ENCODE data around the gene RIMS4. TPM values are rescaled to one million over a fixed set of nuclear protein-coding genes. Genes with fewer than 3 reads are reported as not detected.

The RIMS4 gene
- total RNA-seq, 1 donor from 2014 or later: 3.2 TPM

GRCh38 chr20:44850837-44851236 is 40.5 kb upstream of the RIMS4 start:
- H3K36me3 ChIP-seq: no peaks in the 10 kb centered on the region
- ATAC-seq (no peak), DNase-seq (no peak)
- no peak overlapping the region for H3K27ac ChIP-seq
- no peaks in the 10 kb centered on the region for H3K27me3 ChIP-seq
- no peaks in the 10 kb centered on the region for H3K4me1 ChIP-seq
- no peak overlapping the region for H3K4me3 ChIP-seq
- intact Hi-C loops (cut with DNase I): no loop called here
- H3K9me3 ChIP-seq: no peaks in the 10 kb centered on the region
- no peak for TF ChIP-seq CTCF (IDR thresholded peaks at IDR 0.05)

DNA sequence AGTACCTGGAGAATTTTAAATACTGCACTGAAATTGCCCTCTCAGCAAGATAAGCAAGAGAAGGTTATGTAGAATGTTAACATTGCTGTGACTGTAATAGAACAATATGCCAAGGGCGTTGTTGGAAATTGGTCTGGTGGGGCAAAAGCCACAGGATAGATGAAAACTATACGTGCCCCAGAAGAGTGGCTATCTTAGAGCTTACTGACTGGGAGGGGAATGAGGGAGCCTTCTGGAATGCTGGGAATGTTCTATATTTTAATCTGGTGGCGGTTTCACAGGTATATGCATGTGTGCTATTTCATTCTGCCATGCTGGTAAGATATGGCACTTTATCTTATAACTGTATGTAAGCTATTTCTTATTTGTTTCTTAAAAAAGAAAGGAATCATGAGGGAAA is 39.9 kb upstream of the RIMS4 start:
- TF ChIP-seq CTCF (IDR thresholded peaks at IDR 0.05): no peak
- no peak for ATAC-seq

GRCh38 chr20:44849703-44850102 is 39.4 kb upstream of the RIMS4 start:
- Histone ChIP-seq H3K36me3 (no peaks in the 10 kb centered on the region), H3K27me3 (peaks cover 2% of the 10 kb centered on the region), H3K27ac (no peak overlapping the region), H3K4me3 (no peak overlapping the region), H3K4me1 (no peaks in the 10 kb centered on the region), H3K9me3 (no peaks in the 10 kb centered on the region)
- no peak for TF ChIP-seq CTCF (IDR thresholded peaks at IDR 0.05)
- ATAC-seq: no peak
- intact Hi-C loops (cut with DNase I): no loop called here
- no peak for DNase-seq

More for the DNA sequence above, 39.9 kb upstream of the RIMS4 start:
- intact Hi-C loops (cut with DNase I): no loop called here
- Histone ChIP-seq H3K27ac (no peak overlapping the region), H3K9me3 (no peaks in the 10 kb centered on the region), H3K27me3 (no peaks in the 10 kb centered on the region), H3K4me3 (no peak overlapping the region), H3K36me3 (no peaks in the 10 kb centered on the region), H3K4me1 (no peaks in the 10 kb centered on the region)
- DNase-seq: no peak

DNA sequence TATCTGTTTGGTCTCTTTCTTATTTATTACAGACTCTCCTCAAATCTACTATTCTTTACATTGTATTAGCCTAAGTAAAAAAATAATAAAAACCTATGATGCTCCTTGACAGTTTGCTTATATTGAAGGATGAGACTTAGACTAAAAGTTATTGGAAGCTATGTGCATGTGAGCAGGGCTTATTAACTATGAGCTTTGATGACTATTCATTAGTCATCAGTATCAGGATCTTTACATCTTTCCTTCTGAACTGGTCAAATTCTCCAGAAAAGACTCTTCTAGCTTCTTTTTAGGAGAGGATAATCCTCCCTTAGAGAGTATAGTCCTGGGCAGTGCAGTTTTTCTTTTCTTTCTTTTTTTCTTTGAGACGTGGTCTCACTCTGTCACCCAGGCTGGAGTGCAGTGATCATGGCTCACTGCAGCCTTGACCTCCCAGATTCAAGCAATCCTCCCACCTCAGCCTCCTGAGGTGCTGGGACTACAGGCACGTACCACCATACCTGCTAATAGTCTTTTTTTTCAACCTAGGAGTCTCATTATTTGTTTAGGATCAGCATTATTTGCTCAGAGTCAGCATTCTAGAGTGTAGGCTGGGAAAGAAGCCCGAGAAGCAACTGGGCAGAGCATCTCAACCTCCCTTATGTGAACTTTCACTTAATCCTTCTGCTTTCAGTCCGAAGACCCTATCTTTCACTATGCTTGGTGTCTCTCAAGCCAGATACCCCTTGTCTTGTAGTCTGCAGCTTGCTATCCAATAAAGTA is 38.1 kb upstream of the RIMS4 start:
- Histone ChIP-seq H3K9me3 (no peaks in the 10 kb centered on the region), H3K27ac (no peak overlapping the region), H3K4me1 (no peaks in the 10 kb centered on the region), H3K36me3 (no peaks in the 10 kb centered on the region), H3K4me3 (no peak overlapping the region), H3K27me3 (peaks cover 15% of the 10 kb centered on the region)
- no peak for TF ChIP-seq CTCF (IDR thresholded peaks at IDR 0.05)
- intact Hi-C loops (cut with DNase I): no loop called here
- DNase-seq (no peak), ATAC-seq (no peak)

GRCh38 chr20:44843876-44844275 is 33.5 kb upstream of the RIMS4 start:
- H3K27ac ChIP-seq: no peak overlapping the region
- no peak overlapping the region for H3K4me3 ChIP-seq
- no peaks in the 10 kb centered on the region for H3K9me3 ChIP-seq
- no peak for TF ChIP-seq CTCF (IDR thresholded peaks at IDR 0.05)
- DNase-seq: no peak
- no peaks in the 10 kb centered on the region for H3K36me3 ChIP-seq
- H3K27me3 ChIP-seq: peaks cover 28% of the 10 kb centered on the region
- H3K4me1 ChIP-seq: no peaks in the 10 kb centered on the region
- ATAC-seq: no peak
- intact Hi-C loops (cut with DNase I): no loop called here
